ENCODE data around the gene PHF8.

PHF8 gene

DNA sequence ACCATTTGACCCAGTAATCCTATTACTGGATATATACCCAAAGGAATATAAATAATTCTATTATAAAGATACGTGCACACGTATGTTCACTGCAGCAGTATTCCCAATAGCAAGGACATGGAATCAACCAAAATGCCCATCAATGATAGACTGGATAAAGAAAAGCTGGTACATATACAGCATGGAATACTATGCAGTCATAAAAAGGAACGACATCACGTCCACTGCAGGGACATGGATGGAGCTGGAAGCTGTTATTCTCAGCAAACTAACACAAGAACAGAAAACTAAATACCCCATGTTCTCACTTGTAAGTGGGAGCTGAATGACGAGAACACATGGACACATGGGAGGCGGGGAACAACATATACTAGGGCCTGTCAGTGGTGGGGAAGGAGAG, 69.7 kb downstream of the PHF8 start:
- Histone ChIP-seq H3K27ac (ENCODE audit: low read length) (no peak overlapping the region), H3K4me2 (ENCODE audit: low read length) (no peak overlapping the region), H2AFZ (ENCODE audit: low read depth, low read length) (no peak overlapping the region)

DNA sequence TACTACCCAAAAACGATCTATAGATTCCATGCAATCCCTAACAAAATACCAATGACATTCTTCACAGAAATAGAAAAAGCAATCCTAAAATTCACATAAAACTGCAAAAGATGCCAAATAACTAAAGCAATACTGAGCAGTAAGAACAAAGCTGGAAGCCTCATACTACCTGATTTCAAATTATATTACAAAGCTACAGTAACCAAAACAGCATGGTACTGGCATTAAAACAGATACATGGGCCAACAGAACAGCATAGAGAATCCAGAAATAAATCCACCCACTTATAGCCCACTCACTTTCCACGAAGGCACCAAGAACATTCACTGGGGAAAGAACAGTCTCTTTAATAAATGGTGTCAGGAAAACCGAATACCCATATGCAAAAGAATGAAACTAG, 74.7 kb downstream of the PHF8 start:
- H3K9ac ChIP-seq (ENCODE audit: low read length): no peak overlapping the region
- no peaks in the 10 kb centered on the region for H3K9me3 ChIP-seq (ENCODE audit: insufficient read depth, low read length)
- H4K20me1 ChIP-seq (ENCODE audit: insufficient read depth, low read length): no peaks in the 10 kb centered on the region
- no peak overlapping the region for H3K4me2 ChIP-seq (ENCODE audit: low read length)
- H3K4me3 ChIP-seq (ENCODE audit: low read length): no peak overlapping the region
- H3K27ac ChIP-seq (ENCODE audit: low read length): no peak overlapping the region
- TF ChIP-seq, protein P1, sequence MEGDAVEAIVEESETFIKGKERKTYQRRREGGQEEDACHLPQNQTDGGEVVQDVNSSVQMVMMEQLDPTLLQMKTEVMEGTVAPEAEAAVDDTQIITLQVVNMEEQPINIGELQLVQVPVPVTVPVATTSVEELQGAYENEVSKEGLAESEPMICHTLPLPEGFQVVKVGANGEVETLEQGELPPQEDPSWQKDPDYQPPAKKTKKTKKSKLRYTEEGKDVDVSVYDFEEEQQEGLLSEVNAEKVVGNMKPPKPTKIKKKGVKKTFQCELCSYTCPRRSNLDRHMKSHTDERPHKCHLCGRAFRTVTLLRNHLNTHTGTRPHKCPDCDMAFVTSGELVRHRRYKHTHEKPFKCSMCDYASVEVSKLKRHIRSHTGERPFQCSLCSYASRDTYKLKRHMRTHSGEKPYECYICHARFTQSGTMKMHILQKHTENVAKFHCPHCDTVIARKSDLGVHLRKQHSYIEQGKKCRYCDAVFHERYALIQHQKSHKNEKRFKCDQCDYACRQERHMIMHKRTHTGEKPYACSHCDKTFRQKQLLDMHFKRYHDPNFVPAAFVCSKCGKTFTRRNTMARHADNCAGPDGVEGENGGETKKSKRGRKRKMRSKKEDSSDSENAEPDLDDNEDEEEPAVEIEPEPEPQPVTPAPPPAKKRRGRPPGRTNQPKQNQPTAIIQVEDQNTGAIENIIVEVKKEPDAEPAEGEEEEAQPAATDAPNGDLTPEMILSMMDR (IDR thresholded peaks at IDR 0.05; ENCODE audit: low read depth, low read length): no peak
- TF ChIP-seq EZH2phosphoT487 (IDR thresholded peaks at IDR 0.05; ENCODE audit: low read depth): no peak
- H3K36me3 ChIP-seq (replicated peaks; ENCODE audit: low read depth, low read length): peaks cover 7% of the 10 kb centered on the region
- no peak overlapping the region for H2AFZ ChIP-seq (ENCODE audit: low read depth, low read length)
- no peaks in the 10 kb centered on the region for H3K79me2 ChIP-seq (ENCODE audit: low read length)
- no peaks in the 10 kb centered on the region for H3K4me1 ChIP-seq (ENCODE audit: low read length)
- H3K27me3 ChIP-seq (ENCODE audit: low read depth, low read length): no peaks in the 10 kb centered on the region

More for the DNA sequence above, 69.7 kb downstream of the PHF8 start:
- Histone ChIP-seq H3K36me3 (replicated peaks; ENCODE audit: low read depth, low read length) (peaks cover 6% of the 10 kb centered on the region), H4K20me1 (ENCODE audit: insufficient read depth, low read length) (no peaks in the 10 kb centered on the region), H3K9me3 (ENCODE audit: insufficient read depth, low read length) (no peaks in the 10 kb centered on the region), H3K4me1 (ENCODE audit: low read length) (no peaks in the 10 kb centered on the region), H3K27me3 (ENCODE audit: low read depth, low read length) (no peaks in the 10 kb centered on the region), H3K4me3 (ENCODE audit: low read length) (no peak overlapping the region), H3K79me2 (ENCODE audit: low read length) (no peaks in the 10 kb centered on the region), H3K9ac (ENCODE audit: low read length) (no peak overlapping the region)
- TF ChIP-seq, protein P1 (IDR thresholded peaks at IDR 0.05; ENCODE audit: low read depth, low read length): no peak
- TF ChIP-seq EZH2phosphoT487 (IDR thresholded peaks at IDR 0.05; ENCODE audit: low read depth): no peak

DNA sequence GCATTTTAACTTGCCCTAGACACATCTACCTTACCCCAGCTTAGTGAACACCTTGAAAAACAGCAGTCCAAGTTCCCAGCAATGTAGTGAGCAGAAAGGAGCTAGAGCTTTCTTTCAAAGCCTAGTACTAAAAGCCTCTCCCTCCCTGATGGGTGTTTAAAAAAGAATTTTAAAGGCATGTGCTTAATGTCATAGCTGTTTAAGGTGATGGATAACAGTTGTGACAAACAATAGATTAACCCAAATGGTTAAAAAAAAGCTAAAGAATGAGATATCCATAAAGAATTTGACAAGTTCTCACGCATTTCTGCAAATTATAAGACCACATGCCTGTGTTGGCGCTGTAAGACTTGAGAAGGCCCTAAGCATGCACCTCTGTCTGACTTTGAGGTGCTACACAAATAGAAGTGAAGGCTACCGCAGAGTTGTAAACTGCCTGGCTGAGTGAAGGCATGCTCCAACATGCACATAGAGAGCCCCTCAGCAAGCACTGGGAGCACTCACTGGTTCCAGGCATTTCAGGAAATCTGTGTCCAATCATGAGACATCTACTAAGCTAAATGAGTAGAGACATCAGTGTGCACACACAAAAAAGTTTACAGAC, 94.0 kb downstream of the PHF8 start:
- H3K27ac ChIP-seq (ENCODE audit: low read length): no peak overlapping the region
- H3K27me3 ChIP-seq (ENCODE audit: low read depth, low read length): no peaks in the 10 kb centered on the region
- no peaks in the 10 kb centered on the region for H3K9me3 ChIP-seq (ENCODE audit: insufficient read depth, low read length)
- no peaks in the 10 kb centered on the region for H3K79me2 ChIP-seq (ENCODE audit: low read length)
- no peak overlapping the region for H3K4me2 ChIP-seq (ENCODE audit: low read length)
- H4K20me1 ChIP-seq (ENCODE audit: insufficient read depth, low read length): no peaks in the 10 kb centered on the region
- H2AFZ ChIP-seq (ENCODE audit: low read depth, low read length): no peak overlapping the region
- H3K4me3 ChIP-seq (ENCODE audit: low read length): no peak overlapping the region
- no peak for TF ChIP-seq EZH2phosphoT487 (IDR thresholded peaks at IDR 0.05; ENCODE audit: low read depth)
- TF ChIP-seq, protein P1 (IDR thresholded peaks at IDR 0.05; ENCODE audit: low read depth, low read length): no peak
- no peaks in the 10 kb centered on the region for H3K36me3 ChIP-seq (replicated peaks; ENCODE audit: low read depth, low read length)
- no peak overlapping the region for H3K9ac ChIP-seq (ENCODE audit: low read length)
- no peaks in the 10 kb centered on the region for H3K4me1 ChIP-seq (ENCODE audit: low read length)

DNA sequence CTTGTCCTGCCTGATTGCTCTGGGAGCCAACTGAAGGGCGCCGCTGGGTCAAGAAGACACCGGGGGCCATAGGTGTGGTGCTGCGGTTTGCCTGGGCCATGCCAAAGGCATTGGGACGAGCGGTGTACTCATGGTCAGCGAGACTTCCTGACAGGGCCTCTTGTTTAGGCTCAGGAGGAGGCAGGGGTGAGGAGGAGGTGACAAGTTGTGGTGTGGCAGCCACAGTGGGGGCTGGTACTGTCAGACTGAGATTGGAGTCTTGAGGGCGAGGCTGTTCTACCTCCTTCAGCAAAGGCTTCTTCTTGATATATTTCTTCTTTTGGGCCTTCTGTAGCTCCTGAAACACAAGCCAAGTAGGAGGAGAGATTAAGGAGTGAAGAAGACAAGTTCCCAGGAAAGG, 104.1 kb downstream of the PHF8 start:
- Histone ChIP-seq H4K20me1 (ENCODE audit: insufficient read depth, low read length) (no peaks in the 10 kb centered on the region), H2AFZ (ENCODE audit: low read depth, low read length) (no peak overlapping the region), H3K9me3 (ENCODE audit: insufficient read depth, low read length) (no peaks in the 10 kb centered on the region), H3K9ac (ENCODE audit: low read length) (no peak overlapping the region), H3K27ac (ENCODE audit: low read length) (no peak overlapping the region), H3K36me3 (replicated peaks; ENCODE audit: low read depth, low read length) (peaks cover 3% of the 10 kb centered on the region), H3K4me3 (ENCODE audit: low read length) (no peak overlapping the region), H3K27me3 (ENCODE audit: low read depth, low read length) (no peaks in the 10 kb centered on the region), H3K4me2 (ENCODE audit: low read length) (no peak overlapping the region), H3K79me2 (ENCODE audit: low read length) (no peaks in the 10 kb centered on the region), H3K4me1 (ENCODE audit: low read length) (peaks cover 3% of the 10 kb centered on the region; the same call in 1 of the 2 replicates)
- TF ChIP-seq EZH2phosphoT487 (IDR thresholded peaks at IDR 0.05; ENCODE audit: low read depth): no peak
- TF ChIP-seq, protein P1 (IDR thresholded peaks at IDR 0.05; ENCODE audit: low read depth, low read length): no peak

All from OCI-LY3 (cell line).